MCF 10A (cell line): ENCODE data around the gene RLBP1. TPM values are rescaled to one million over a fixed set of nuclear protein-coding genes. Genes with fewer than 3 reads are reported as not detected.

ENCODE experiments used
- BruUV-seq: library from RNA; stranded (reverse); fragments of 400-500 nt; replicated peaks from 2 replicates; lab custom pipeline; 2021; lab: Mats Ljungman, UMichigan
- CTCF ChIA-PET: fragments of 300-600 bp; sonication (Branson Sonifier 250); formaldehyde crosslinking; extraction: SDS; loops from one replicate; lab custom pipeline; 2021; ENCODE audit warnings: antibody characterized with exemption, inconsistent platforms; lab: Yijun Ruan, JAX
- POLR2A ChIA-PET: fragments of 300-600, 350-650 bp; sonication (Branson Sonifier 250); formaldehyde crosslinking; extraction: SDS; loops from one replicate; lab custom pipeline; 2020; ENCODE audit warnings: antibody characterized with exemption, inconsistent platforms; lab: Yijun Ruan, JAX
- DNase-seq: peaks from one replicate; pipeline ENCODE4 v3.0.0-alpha.2; 2018; ENCODE audit not compliant: unreplicated experiment
- H3K27ac Mint-ChIP-seq: one replicate; pipeline ENCODE4 v1.8.0; 2022; ENCODE audit warnings: mild to moderate bottlenecking, low read depth, mixed read lengths; ENCODE audit not compliant: unreplicated experiment
- H3K27me3 Mint-ChIP-seq: one replicate; pipeline ENCODE4 v1.8.0; 2022; ENCODE audit warnings: mixed read lengths; ENCODE audit not compliant: insufficient read depth, unreplicated experiment
- H3K36me3 Mint-ChIP-seq: one replicate; pipeline ENCODE4 v1.8.0; 2022; ENCODE audit warnings: mild to moderate bottlenecking, moderate library complexity, mixed read lengths; ENCODE audit not compliant: insufficient read depth, unreplicated experiment
- H3K4me1 Mint-ChIP-seq: one replicate; pipeline ENCODE4 v1.8.0; 2022; ENCODE audit warnings: mixed read lengths; ENCODE audit not compliant: insufficient read depth, unreplicated experiment
- H3K4me3 Mint-ChIP-seq: one replicate; pipeline ENCODE4 v1.8.0; 2022; ENCODE audit warnings: mild to moderate bottlenecking, moderate library complexity, mixed read lengths; ENCODE audit not compliant: unreplicated experiment
- H3K9me3 Mint-ChIP-seq: one replicate; pipeline ENCODE4 v1.8.0; 2022; ENCODE audit warnings: mixed read lengths; ENCODE audit not compliant: unreplicated experiment
- CTCF ChIP-seq: fragments of 200-600 bp; IDR thresholded peaks from one replicate; pipeline ENCODE4 v1.8.0; 2022; ENCODE audit warnings: antibody characterized with exemption, mild to moderate bottlenecking; ENCODE audit not compliant: unreplicated experiment
- intact Hi-C: fragments of 100-400 bp; cut with micrococcal nuclease; formaldehyde crosslinking; loops from 2 replicates; pipeline ENCODE4 v1.14.1; 2022
- total RNA-seq: library from RNA; stranded (reverse); gene quantifications from 2 replicates; pipeline ENCODE4 v1.2.3, GENCODE V29; 2022

The RLBP1 gene
- total RNA-seq, 1 experiment from 2014 or later: not detected

- POLR2A ChIA-PET: no interaction called here
- no peak overlapping the region for H3K4me3 Mint-ChIP-seq
- TF ChIP-seq CTCF: no peak
- no peaks in the 10 kb centered on the region for H3K9me3 Mint-ChIP-seq
- H3K27me3 Mint-ChIP-seq: no peaks in the 10 kb centered on the region
- BruUV-seq: no TSS peak
- DNase-seq: no peak
- no peaks in the 10 kb centered on the region for H3K4me1 Mint-ChIP-seq
- CTCF ChIA-PET: interaction anchor here (0.5 to 7.3 kb wide), 4 partner anchors 10 to 328 kb away, joined by 3 to 63 read pairs (median 4); no protein-coding TSS in a partner anchor
- intact Hi-C loops: no loop called here
- H3K27ac Mint-ChIP-seq: no peak overlapping the region
- H3K36me3 Mint-ChIP-seq: no peaks in the 10 kb centered on the region
Measured at GRCh38 chr15:89215627-89216026, 5.8 kb downstream of the RLBP1 start.

GRCh38 chr15:89211678-89212170, 9.7 kb downstream of the RLBP1 start:
- no peak overlapping the region for H3K4me3 Mint-ChIP-seq
- no peak overlapping the region for H3K27ac Mint-ChIP-seq
- no peaks in the 10 kb centered on the region for H3K4me1 Mint-ChIP-seq
- no peak for TF ChIP-seq CTCF
- H3K36me3 Mint-ChIP-seq: no peaks in the 10 kb centered on the region
- intact Hi-C loops: no loop called here
- no TSS peak for BruUV-seq
- no peak for DNase-seq
- H3K27me3 Mint-ChIP-seq: no peaks in the 10 kb centered on the region
- CTCF ChIA-PET: interaction anchor here (0.6 to 0.9 kb wide), 2 partner anchors 137 to 147 kb away, joined by 3 to 7 read pairs; no protein-coding TSS in a partner anchor
- POLR2A ChIA-PET: no interaction called here
- no peaks in the 10 kb centered on the region for H3K9me3 Mint-ChIP-seq

- no peak for TF ChIP-seq CTCF
- no peaks in the 10 kb centered on the region for H3K9me3 Mint-ChIP-seq
- POLR2A ChIA-PET: no interaction called here
- no peak overlapping the region for H3K4me3 Mint-ChIP-seq
- DNase-seq: no peak
- intact Hi-C loops: no loop called here
- no peaks in the 10 kb centered on the region for H3K27me3 Mint-ChIP-seq
- BruUV-seq: no TSS peak
- no peaks in the 10 kb centered on the region for H3K36me3 Mint-ChIP-seq
- H3K4me1 Mint-ChIP-seq: no peaks in the 10 kb centered on the region
- CTCF ChIA-PET: interaction anchor here (0.7 to 2.3 kb wide), 5 partner anchors 25 to 263 kb away, joined by 4 to 11 read pairs (median 4); no protein-coding TSS in a partner anchor
- no peak overlapping the region for H3K27ac Mint-ChIP-seq
Measured at GRCh38 chr15:89209057-89209456, 12.3 kb downstream of the RLBP1 start.

- no peak for DNase-seq
- no TSS peak for BruUV-seq
- POLR2A ChIA-PET: no interaction called here
- Mint-ChIP-seq H3K27me3 (no peaks in the 10 kb centered on the region), H3K36me3 (no peaks in the 10 kb centered on the region), H3K4me1 (no peaks in the 10 kb centered on the region), H3K9me3 (no peaks in the 10 kb centered on the region), H3K27ac (no peak overlapping the region), H3K4me3 (no peak overlapping the region)
- CTCF ChIA-PET: interaction anchor here (2.0 to 3.3 kb wide), 8 partner anchors 13 to 150 kb away, joined by 10 to 78 read pairs (median 14); no protein-coding TSS in a partner anchor
- intact Hi-C loops: no loop called here
- TF ChIP-seq CTCF: no peak
Measured at GRCh38 chr15:89208256-89208655, 13.1 kb downstream of the RLBP1 start.
